ENCODE data around the gene SLC35A1.

Gene SLC35A1

GRCh38 chr6:87529221-87529620, 56.4 kb downstream of the SLC35A1 start:
- no peak for DNase-seq (ENCODE audit: low read depth)

- no peak for DNase-seq (ENCODE audit: low read depth)
These were observed 61.7 kb downstream of the SLC35A1 start for GRCh38 chr6:87534377-87535047.

DNA sequence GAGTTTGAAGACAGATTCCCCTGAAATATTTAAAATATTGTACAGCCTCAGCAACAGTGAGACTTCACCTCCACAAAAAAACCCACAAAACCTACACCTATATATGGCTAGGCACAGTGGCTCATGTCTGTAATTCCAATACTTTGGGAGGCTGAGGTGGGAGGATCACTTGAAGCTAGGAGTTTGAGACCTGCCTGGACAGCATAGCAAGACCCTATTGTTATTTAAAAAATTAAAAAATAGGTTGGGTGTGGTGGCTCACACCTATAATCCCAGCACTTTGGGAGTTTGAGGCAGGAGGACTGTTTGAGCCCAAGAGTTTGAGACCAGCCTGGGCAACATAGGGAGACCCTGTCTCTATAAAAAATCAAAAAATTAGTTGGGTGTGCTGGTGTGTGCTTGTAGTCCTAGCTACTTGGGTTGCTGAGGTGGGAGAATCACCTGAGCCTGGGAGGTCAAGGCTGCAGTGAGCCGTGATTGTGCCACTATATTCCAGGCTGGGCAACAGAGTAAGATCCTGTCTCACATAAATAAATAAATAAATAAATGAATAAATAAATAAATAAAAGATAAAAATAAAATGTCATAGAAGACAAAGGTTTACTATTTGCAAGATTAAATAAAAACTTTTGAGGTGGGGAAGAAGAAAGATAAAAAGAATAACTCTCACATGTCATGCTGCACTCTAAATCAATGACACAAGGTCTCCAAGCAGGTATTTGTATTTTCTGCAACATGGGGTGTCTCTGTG, 65.9 kb downstream of the SLC35A1 start:
- DNase-seq (ENCODE audit: low read depth), result no peak

DNA sequence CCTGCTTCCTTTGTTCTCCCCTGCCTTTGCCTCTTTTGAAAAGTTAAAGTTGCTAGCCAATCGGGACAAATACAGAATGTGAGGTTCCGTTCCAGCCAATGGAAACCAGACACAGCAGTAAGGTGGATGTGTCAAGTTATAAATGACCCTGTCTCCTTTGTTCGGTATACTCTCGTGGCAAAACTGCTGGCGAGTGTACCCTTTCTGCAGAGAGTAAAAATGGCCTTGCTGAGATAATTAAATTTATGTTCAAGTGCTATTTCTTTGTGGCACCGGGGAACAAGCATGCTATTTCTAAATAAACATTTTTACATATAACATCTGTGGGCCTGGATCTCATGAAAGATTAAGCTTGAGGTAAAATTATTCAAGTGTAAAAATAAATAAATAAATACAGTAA, 66.8 kb downstream of the SLC35A1 start:
- DNase-seq (ENCODE audit: low read depth), result no peak

- DNase-seq (ENCODE audit: low read depth), result no peak
These were observed 67.8 kb downstream of the SLC35A1 start for GRCh38 chr6:87540539-87540938.

- no peak for DNase-seq (ENCODE audit: low read depth)
These were observed 68.3 kb downstream of the SLC35A1 start for GRCh38 chr6:87541041-87541440.

DNA sequence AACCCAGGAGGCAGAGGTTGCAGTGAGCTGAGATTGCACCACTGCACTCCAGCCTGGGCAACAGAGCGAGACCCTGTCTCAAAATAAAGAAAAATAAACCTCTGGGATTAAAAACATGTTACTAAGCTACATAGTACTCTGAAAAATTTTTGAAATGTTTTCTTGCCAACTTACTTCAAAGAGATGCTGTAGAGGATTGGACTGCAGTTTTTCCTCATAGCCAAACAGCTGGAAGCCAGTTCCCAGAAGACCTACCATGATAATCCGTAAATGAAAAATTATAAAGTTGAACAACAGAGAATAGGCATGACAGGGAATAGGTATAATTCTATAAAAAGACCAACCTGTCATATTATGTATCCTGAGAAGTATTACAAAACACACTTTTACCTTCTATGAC, 69.0 kb downstream of the SLC35A1 start:
- DNase-seq (ENCODE audit: low read depth), result no peak

DNA sequence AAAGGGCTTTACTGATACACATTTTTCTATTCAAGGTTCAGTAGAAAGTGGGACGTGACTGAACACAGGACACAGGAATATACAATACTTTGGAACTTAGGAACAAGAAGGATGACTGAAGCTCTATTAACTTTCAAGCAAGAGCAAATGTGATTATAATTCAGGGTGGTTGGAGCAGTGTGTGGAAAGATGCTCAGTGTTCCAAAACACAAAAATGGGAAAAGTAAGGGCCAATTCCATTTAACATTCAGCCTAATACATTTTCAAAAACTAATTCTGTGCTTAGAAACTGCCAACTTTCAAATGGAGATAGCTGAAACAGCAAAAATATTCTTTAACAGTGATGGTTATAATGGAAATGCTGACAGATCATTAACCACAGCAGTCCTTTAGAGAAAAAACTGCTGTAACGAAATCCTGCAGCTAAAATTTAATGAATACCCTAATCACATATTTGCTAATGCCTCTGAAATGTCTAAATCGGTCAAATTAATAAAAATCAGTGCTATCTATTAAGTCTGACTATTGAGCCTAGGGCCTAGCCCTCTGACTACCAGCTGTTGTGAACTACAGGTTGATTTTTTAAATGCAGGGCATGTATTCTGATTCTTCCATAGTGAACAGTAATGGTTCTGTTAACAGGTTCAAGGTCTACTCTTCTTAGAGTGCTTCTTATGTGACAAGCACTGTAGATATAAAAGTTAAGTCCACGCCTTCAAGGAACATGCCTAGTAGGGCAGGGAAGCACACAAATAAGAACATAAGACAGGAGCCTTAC, 71.1 kb downstream of the SLC35A1 start:
- DNase-seq (ENCODE audit: low read depth), result no peak

- DNase-seq (ENCODE audit: low read depth), result no peak
These were observed 71.6 kb downstream of the SLC35A1 start for GRCh38 chr6:87544474-87544735.

GRCh38 chr6:87551799-87552198, 79.0 kb downstream of the SLC35A1 start:
- DNase-seq (ENCODE audit: low read depth), result no peak

DNA sequence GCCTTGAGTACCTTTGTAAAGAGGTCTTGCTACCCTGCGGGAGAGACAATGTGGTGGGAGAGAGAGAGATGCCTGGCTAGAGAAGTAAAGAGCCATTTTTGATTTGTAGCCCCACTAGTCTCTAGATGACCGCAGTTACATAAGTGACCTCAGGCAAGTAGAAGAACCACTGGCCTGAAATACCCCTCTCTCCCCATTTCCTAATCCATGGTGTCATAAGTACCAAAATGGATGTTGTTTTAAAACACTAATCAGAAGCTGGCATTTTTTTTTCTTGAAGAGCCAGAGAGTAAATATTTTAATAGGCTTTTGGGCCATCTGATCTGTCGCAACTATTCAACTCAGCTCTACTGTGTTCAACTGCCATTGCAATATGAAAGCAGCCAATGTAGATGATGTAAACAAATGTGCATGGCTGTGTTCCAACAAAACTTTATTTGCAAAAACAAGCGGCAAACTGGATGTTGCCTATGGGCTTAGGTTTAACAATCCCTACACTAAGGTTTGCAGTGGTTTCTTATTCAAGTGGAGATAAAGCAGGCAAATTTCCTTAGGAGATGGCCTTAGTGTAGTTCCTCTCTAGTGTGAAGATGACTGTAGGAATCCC, 80.5 kb downstream of the SLC35A1 start:
- no peak for DNase-seq (ENCODE audit: low read depth)

DNA sequence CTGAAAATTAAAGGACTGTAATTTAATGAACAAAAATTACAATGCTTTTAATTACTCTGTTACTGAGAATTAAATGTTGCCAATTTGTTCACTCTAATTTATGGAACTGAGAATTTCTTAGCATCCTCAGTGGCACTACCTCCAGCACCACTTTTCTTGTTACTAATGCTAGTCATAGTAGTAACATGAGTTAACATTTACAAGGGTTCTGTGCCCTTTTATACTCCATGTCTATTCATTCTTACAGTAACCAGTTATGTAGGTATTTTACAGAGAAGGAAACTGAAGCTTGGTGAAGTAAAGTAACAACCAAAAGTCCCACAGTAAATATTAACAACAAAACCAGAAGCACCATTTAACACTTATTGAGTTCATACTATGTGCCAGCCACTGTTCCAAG, 82.7 kb downstream of the SLC35A1 start:
- DNase-seq (ENCODE audit: low read depth), result no peak

GRCh38 chr6:87558446-87558845, 85.7 kb downstream of the SLC35A1 start:
- no peak for DNase-seq (ENCODE audit: low read depth)

DNA sequence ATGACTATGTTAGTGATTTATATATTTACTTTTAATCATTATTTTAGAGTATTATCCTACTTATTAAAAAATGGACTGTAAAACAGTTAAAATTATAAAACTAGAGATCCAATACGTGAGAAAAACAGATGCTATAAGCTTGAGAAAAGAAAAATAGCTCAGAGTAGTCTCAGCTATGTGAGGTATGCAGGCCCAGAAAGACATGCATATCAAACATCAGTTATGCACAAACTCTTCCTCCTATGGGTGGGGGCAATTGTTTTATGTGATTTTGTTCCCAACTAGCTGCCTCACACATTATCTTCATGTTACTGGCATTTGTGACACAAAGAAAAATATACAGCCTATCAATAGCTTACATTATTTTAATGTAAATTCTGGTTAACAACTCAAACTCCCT, 88.2 kb downstream of the SLC35A1 start:
- no peak for DNase-seq (ENCODE audit: low read depth)

Data from HS-27A (cell line).